HCT116 (cell line): ENCODE measurements around the gene ZNF317. TPM values are rescaled to one million over a fixed set of nuclear protein-coding genes. Genes with fewer than 3 reads are reported as not detected.

ENCODE experiments used
- ATAC-seq: fragments of 200-7000 bp; cut with Tn5 transposase; 2 replicates; pipeline ENCODE4 v1.9.1; 2020; ENCODE audit warnings: mild to moderate bottlenecking, moderate library complexity
- BruUV-seq: library from RNA; stranded (reverse); fragments of 400-500 nt; replicated peaks from 2 replicates; lab custom pipeline; 2021; lab: Mats Ljungman, UMichigan
- CTCF ChIA-PET: fragments of 300-600 bp; sonication (Branson Sonifier 250); formaldehyde crosslinking; loops from one replicate; lab custom pipeline; 2021; ENCODE audit warnings: antibody characterized with exemption; lab: Charles Lee
- POLR2A ChIA-PET: fragments of 300-600, 350-600 bp; sonication (Branson Sonifier 250); formaldehyde crosslinking; loops from one replicate; lab custom pipeline; 2021; ENCODE audit warnings: antibody characterized with exemption; lab: Charles Lee
- RAD21 ChIA-PET, 2 experiments: fragments of 300-600 bp; sonication (Branson Sonifier 250); formaldehyde crosslinking; loops; one replicate each; lab custom pipeline; 2023; ENCODE audit warnings: low total read pairs in 2 of 2; ENCODE audit not compliant: uncharacterized antibody in 2 of 2, unreplicated experiment in 2 of 2, low non-redundant PET in 1 of 2; lab: Charles Lee
- DNase-seq: peaks from one replicate; pipeline ENCODE4 v3.0.0-alpha.2; 2010; ENCODE audit warnings: low read depth, low spot score
- H2AFZ ChIP-seq: fragments of 200-600 bp; shearing (Covaris generic), sonication (generic); 2 replicates; pipeline ENCODE4 v1.6.1; 2017; ENCODE audit warnings: low read depth, mixed run types, mixed read lengths, antibody characterized with exemption, low read length; ENCODE audit not compliant: poor library complexity, severe bottlenecking
- H3K27ac ChIP-seq: 2 replicates; pipeline ENCODE4 v1.5.1; 2012; ENCODE audit warnings: low read depth, low read length
- H3K27me3 ChIP-seq: fragments of 200-600 bp; sonication (generic); 2 replicates; pipeline ENCODE4 v1.6.1; 2016; ENCODE audit warnings: mixed run types, low read length, mixed read lengths; ENCODE audit not compliant: insufficient read depth
- H3K36me3 ChIP-seq, 2 experiments: fragments of 200-500 bp in 1 of 2; fragments of 200-600 bp in 1 of 2; sonication (Bioruptor generic) in 1 of 2; sonication (generic) in 1 of 2; 2 replicates each; pipeline versions ENCODE4 v1.5.1 to v1.6.1; 2014 to 2016; ENCODE audit warnings: low read length in 2 of 2, inconsistent platforms in 1 of 2, mixed read lengths in 1 of 2, mixed run types in 1 of 2; ENCODE audit not compliant: insufficient read depth in 2 of 2, control insufficient read depth in 1 of 2
- H3K4me1 ChIP-seq, 2 experiments: fragments of 200-600 bp in 1 of 2; sonication (generic) in 1 of 2; 2 replicates each; pipeline versions ENCODE4 v1.5.1 to v1.6.1; 2012 to 2017; ENCODE audit warnings: low read length in 2 of 2, inconsistent platforms in 1 of 2, mild to moderate bottlenecking in 1 of 2, mixed read lengths in 1 of 2, mixed run types in 1 of 2, moderate library complexity in 1 of 2; ENCODE audit not compliant: insufficient read depth in 2 of 2, control insufficient read depth in 1 of 2
- H3K4me2 ChIP-seq: fragments of 200-600 bp; sonication (generic); 2 replicates; pipeline ENCODE4 v1.6.1; 2017; ENCODE audit warnings: mixed run types, low read length, mixed read lengths
- H3K4me3 ChIP-seq, 2 experiments: fragments of 200-600 bp in 1 of 2; sonication (generic) in 1 of 2; replicated peaks in 1 of 2; 2 replicates each; pipeline ENCODE4 v1.5.1; 2011 to 2016; ENCODE audit warnings: low read length in 2 of 2, control low read depth in 1 of 2, low read depth in 1 of 2, mild to moderate bottlenecking in 1 of 2, mixed read lengths in 1 of 2, mixed run types in 1 of 2
- H3K79me2 ChIP-seq: fragments of 200-600 bp; sonication (generic); 2 replicates; pipeline ENCODE4 v1.6.1; 2017; ENCODE audit warnings: mild to moderate bottlenecking, mixed run types, low read length, moderate library complexity, mixed read lengths; ENCODE audit not compliant: insufficient read depth
- H3K9ac ChIP-seq: fragments of 200-600 bp; sonication (generic); 2 replicates; pipeline ENCODE4 v1.6.1; 2016; ENCODE audit warnings: low read length, mixed read lengths
- H3K9me2 ChIP-seq: fragments of 200-600 bp; sonication (generic), shearing (Covaris generic); 2 replicates; pipeline ENCODE4 v1.6.1; 2017; ENCODE audit warnings: mixed run types, mild to moderate bottlenecking, moderate library complexity; ENCODE audit not compliant: insufficient read depth
- H3K9me3 ChIP-seq, 2 experiments: fragments of 200-500 bp in 1 of 2; fragments of 200-600 bp in 1 of 2; sonication (Bioruptor generic) in 1 of 2; sonication (generic) in 1 of 2; 2 replicates each; pipeline ENCODE4 v1.6.1; 2014 to 2017; ENCODE audit warnings: low read length in 2 of 2, mixed read lengths in 2 of 2, inconsistent platforms in 1 of 2, low read depth in 1 of 2, mild to moderate bottlenecking in 1 of 2, mixed run types in 1 of 2, moderate library complexity in 1 of 2; ENCODE audit not compliant: control insufficient read depth in 1 of 2, insufficient read depth in 1 of 2
- H4K20me1 ChIP-seq: fragments of 200-600 bp; sonication (generic), shearing (Covaris generic); 2 replicates; pipeline ENCODE4 v1.6.1; 2017; ENCODE audit warnings: mixed run types, mild to moderate bottlenecking, moderate library complexity; ENCODE audit not compliant: insufficient read depth
- ATF3 ChIP-seq: IDR thresholded peaks from 2 replicates; pipeline ENCODE4 v1.6.1; 2012
- CTCF ChIP-seq, 3 experiments: fragments of 200-600 bp in 1 of 3; sonication (generic) in 1 of 3; IDR thresholded peaks in 2 of 3; conservative IDR thresholded peaks in 1 of 3; 2 replicates each; pipeline ENCODE4 v1.5.1; 2012 to 2017; ENCODE audit warnings: low read depth in 2 of 3, low read length in 2 of 3, antibody characterized with exemption in 1 of 3, borderline replicate concordance in 1 of 3, control low read depth in 1 of 3, mild to moderate bottlenecking in 1 of 3, mixed read lengths in 1 of 3, mixed run types in 1 of 3, moderate library complexity in 1 of 3; ENCODE audit not compliant: insufficient read depth in 1 of 3
- ELF1 ChIP-seq: IDR thresholded peaks from 2 replicates; pipeline ENCODE4 v1.6.1; 2012; ENCODE audit warnings: low read depth, borderline replicate concordance
- EZH2phosphoT487 ChIP-seq: fragments of 200-600 bp; IDR thresholded peaks from 2 replicates; pipeline ENCODE4 v1.6.1; 2018; ENCODE audit warnings: antibody characterized with exemption, borderline replicate concordance
- FOSL1 ChIP-seq: IDR thresholded peaks from 2 replicates; pipeline ENCODE4 v1.6.1; 2012; ENCODE audit warnings: low read depth
- JUND ChIP-seq: IDR thresholded peaks from 2 replicates; pipeline ENCODE4 v1.6.1; 2012
- MAX ChIP-seq: IDR thresholded peaks from 2 replicates; pipeline ENCODE4 v1.6.1; 2012
- POLR2A ChIP-seq: IDR thresholded peaks from 2 replicates; pipeline ENCODE4 v1.7.0; 2011; ENCODE audit warnings: borderline replicate concordance; ENCODE audit not compliant: insufficient read depth, insufficient read length; ENCODE audit errors: extremely low read depth
- POLR2AphosphoS5 ChIP-seq: IDR thresholded peaks from 2 replicates; pipeline ENCODE4 v1.6.1; 2011; ENCODE audit warnings: mild to moderate bottlenecking, low read depth, low read length, moderate library complexity
- RAD21 ChIP-seq: IDR thresholded peaks from 2 replicates; pipeline ENCODE4 v1.6.1; 2012; ENCODE audit warnings: low read depth, mild to moderate bottlenecking
- SRF ChIP-seq: IDR thresholded peaks from 2 replicates; pipeline ENCODE4 v1.6.1; 2012; ENCODE audit warnings: low read depth
- TCF7L2 ChIP-seq: IDR thresholded peaks from 2 replicates; pipeline ENCODE4 v1.7.0; 2011; ENCODE audit warnings: borderline replicate concordance, inconsistent platforms; ENCODE audit not compliant: insufficient read depth, insufficient read length; ENCODE audit errors: extremely low read depth
- YY1 ChIP-seq: IDR thresholded peaks from 2 replicates; pipeline ENCODE4 v1.6.1; 2011; ENCODE audit warnings: low read length, low read depth, moderate library complexity, mild to moderate bottlenecking; ENCODE audit not compliant: insufficient replicate concordance; ENCODE audit errors: extremely low read depth
- ZNF274 ChIP-seq: fragments of 200-500 bp; sonication (Bioruptor generic); IDR thresholded peaks from 2 replicates; pipeline ENCODE4 v1.6.1; 2014; ENCODE audit warnings: mild to moderate bottlenecking, low read depth, low read length, inconsistent platforms
- intact Hi-C: fragments of 100-400 bp; cut with micrococcal nuclease; formaldehyde crosslinking; loops from 2 replicates; pipeline ENCODE4 v1.10.0; 2022
- total RNA-seq: library from RNA; stranded (reverse); gene quantifications from one replicate; pipeline ENCODE4 v1.2.1, GENCODE V29; 2021; ENCODE audit not compliant: unreplicated experiment

ZNF317 gene
- total RNA-seq, 1 experiment from 2014 or later = 39.8 TPM

- no peak for DNase-seq
- no TSS peak for BruUV-seq
These were observed 38.7 kb downstream of the ZNF317 start, which contains the start of gene OR7D2 for GRCh38 chr19:9178901-9179300. Gene OR7D2 (plus strand): TSS chr19:9178979. CDS start chr19:9185782, 6,803 bp downstream.

More at GRCh38 chr19:9178901-9179300, 38.7 kb downstream of the ZNF317 start, which contains the start of gene OR7D2:
- no peak within 1 kb of the TSS for H3K9ac ChIP-seq
- H4K20me1 ChIP-seq = no peaks in the 10 kb centered on the region
- H3K4me3 ChIP-seq = no peak within 1 kb of the TSS
- H3K4me1 ChIP-seq = no peaks in the 10 kb centered on the region
- ChIA-PET POLR2A (no interaction called here), CTCF (no interaction called here), RAD21 (no interaction called here)
- H3K36me3 ChIP-seq = no peaks in the 10 kb centered on the region
- H3K9me3 ChIP-seq = no peaks in the 10 kb centered on the region
- H3K27ac ChIP-seq = no peak within 1 kb of the TSS
- H2AFZ ChIP-seq = no peak within 1 kb of the TSS
- H3K4me2 ChIP-seq = no peak within 1 kb of the TSS
- H3K9me2 ChIP-seq = no peaks in the 10 kb centered on the region
- intact Hi-C loops = no loop called here
- TF ChIP-seq CTCF (IDR thresholded peaks at IDR 0.05 in 2 of 3, conservative IDR thresholded peaks at IDR 0.05 in 1 of 3; ENCODE audit: borderline replicate concordance in 1 of 3, insufficient read depth in 1 of 3, low read depth in 2 of 3, low read length in 2 of 3) (no peak), POLR2A (no peak), SRF (no peak), YY1 (no peak), MAX (no peak), RAD21 (no peak), FOSL1 (no peak), EZH2phosphoT487 (no peak), POLR2AphosphoS5 (no peak), JUND (no peak), ATF3 (no peak), ZNF274 (no peak), ELF1 (no peak), TCF7L2 (no peak)
- ATAC-seq = no peak
- no peaks in the 10 kb centered on the region for H3K27me3 ChIP-seq
- no peaks in the 10 kb centered on the region for H3K79me2 ChIP-seq
